T-helper 22 cell (primary cell): ENCODE measurements around the gene ZHX3.
A peak's percentile ranks its signal among the peaks of the same experiment; 100 is the strongest.

Experiments used
- DNase-seq: peaks from one replicate; pipeline ENCODE4 v3.0.0-alpha.2; 2020; ENCODE audit warnings: low read depth

The ZHX3 gene

GRCh38 chr20:41185013-41185757 lies 132.3 kb downstream of the ZHX3 start:
- no peak for DNase-seq

- DNase-seq, result no peak
Observed at GRCh38 chr20:41183831-41184230, 133.7 kb downstream of the ZHX3 start.

GRCh38 chr20:41183391-41183790 lies 134.1 kb downstream of the ZHX3 start:
- DNase-seq, result no peak

GRCh38 chr20:41182296-41183212 lies 135.0 kb downstream of the ZHX3 start:
- no peak for DNase-seq

GRCh38 chr20:41181567-41181966 lies 136.0 kb downstream of the ZHX3 start:
- no peak for DNase-seq

GRCh38 chr20:41180599-41181333 lies 136.8 kb downstream of the ZHX3 start:
- DNase-seq, result no peak

- DNase-seq, result no peak
Observed at GRCh38 chr20:41179961-41180360, 137.6 kb downstream of the ZHX3 start.

- DNase-seq, result no peak
Observed at GRCh38 chr20:41178904-41179432, 138.6 kb downstream of the ZHX3 start.

- DNase-seq, result no peak
Observed at GRCh38 chr20:41178495-41178894, 139.0 kb downstream of the ZHX3 start.

- DNase-seq, result no peak
Observed at GRCh38 chr20:41177636-41178035, 139.9 kb downstream of the ZHX3 start.

GRCh38 chr20:41176711-41177552 lies 140.6 kb downstream of the ZHX3 start:
- no peak for DNase-seq

GRCh38 chr20:41175727-41176330 lies 141.7 kb downstream of the ZHX3 start:
- no peak for DNase-seq

GRCh38 chr20:41175201-41175651 lies 142.3 kb downstream of the ZHX3 start:
- no peak for DNase-seq

GRCh38 chr20:41174782-41175181 lies 142.7 kb downstream of the ZHX3 start:
- DNase-seq, result no peak

- DNase-seq, result no peak
Observed at GRCh38 chr20:41174373-41174772, 143.2 kb downstream of the ZHX3 start.

- DNase-seq, result no peak
Observed at GRCh38 chr20:41173791-41174341, 143.7 kb downstream of the ZHX3 start.

- DNase-seq, result peak; percentile 30
Observed at GRCh38 chr20:41173161-41173721, 144.3 kb downstream of the ZHX3 start.

GRCh38 chr20:41172296-41173140 lies 145.0 kb downstream of the ZHX3 start:
- no peak for DNase-seq

- DNase-seq, result no peak
Observed at GRCh38 chr20:41171736-41172295, 145.7 kb downstream of the ZHX3 start.
